SU-DHL-6 (cell line): Measurements from ENCODE around the gene DDI1.

Experiments used
- H2AFZ ChIP-seq: fragments of 200-600 bp; sonication (generic); 2 replicates; pipeline ENCODE4 v1.6.1; 2014; ENCODE audit warnings: low read depth, mild to moderate bottlenecking, moderate library complexity, mixed read lengths, antibody characterized with exemption, low read length; ENCODE audit not compliant: severe bottlenecking
- H3F3A ChIP-seq: fragments of 200-600 bp; shearing (Covaris generic); 2 replicates; pipeline ENCODE4 v1.6.0; 2016; ENCODE audit warnings: antibody characterized with exemption, mild to moderate bottlenecking; ENCODE audit not compliant: insufficient read depth
- H3K27ac ChIP-seq: fragments of 200-600 bp; sonication (generic); 2 replicates; pipeline ENCODE4 v1.5.1; 2016; ENCODE audit warnings: low read depth, mild to moderate bottlenecking, low read length, moderate library complexity, mixed read lengths
- H3K27me3 ChIP-seq: fragments of 200-600 bp; sonication (generic), shearing (Covaris generic); 2 replicates; pipeline ENCODE4 v1.6.0; 2014; ENCODE audit warnings: mild to moderate bottlenecking, low read length
- H3K36me3 ChIP-seq: fragments of 200-600 bp; sonication (generic); 2 replicates; pipeline ENCODE4 v1.6.1; 2014; ENCODE audit warnings: mild to moderate bottlenecking, low read length, mixed read lengths
- H3K4me2 ChIP-seq: fragments of 300-600, 200-600 bp; shearing (Covaris generic), sonication (generic); 2 replicates; pipeline ENCODE4 v1.6.0; 2014; ENCODE audit warnings: low read length, low read depth, mild to moderate bottlenecking; ENCODE audit not compliant: poor library complexity, severe bottlenecking
- H3K4me3 ChIP-seq: fragments of 200-600 bp; sonication (generic); 2 replicates; pipeline ENCODE4 v1.5.1; 2014; ENCODE audit warnings: antibody characterized with exemption, low read length, mild to moderate bottlenecking, mixed read lengths; ENCODE audit not compliant: insufficient read depth, poor library complexity, severe bottlenecking
- H3K79me2 ChIP-seq: fragments of 200-600 bp; sonication (generic); 2 replicates; pipeline ENCODE4 v1.6.1; 2014; ENCODE audit warnings: mild to moderate bottlenecking, low read length, moderate library complexity; ENCODE audit not compliant: insufficient read depth
- H3K9ac ChIP-seq: fragments of 200-600 bp; sonication (generic); 2 replicates; pipeline ENCODE4 v1.7.0; 2014; ENCODE audit warnings: mild to moderate bottlenecking, low read length
- H3K9me2 ChIP-seq: fragments of 200-600 bp; sonication (generic); replicated peaks from 2 replicates; pipeline ENCODE4 v1.6.1; 2014; ENCODE audit warnings: low read length; ENCODE audit not compliant: insufficient read depth
- H3K9me3 ChIP-seq: fragments of 200-600 bp; sonication (generic); 2 replicates; pipeline ENCODE4 v1.6.1; 2014; ENCODE audit warnings: low read length, mixed read lengths; ENCODE audit not compliant: insufficient read depth
- H4K20me1 ChIP-seq: fragments of 200-600 bp; sonication (generic); 2 replicates; pipeline ENCODE4 v1.6.1; 2014; ENCODE audit warnings: low read depth, mild to moderate bottlenecking, antibody characterized with exemption, low read length, moderate library complexity, mixed read lengths
- EZH2phosphoT487 ChIP-seq: fragments of 200-600 bp; sonication (generic), shearing (Covaris generic); conservative IDR thresholded peaks from 2 replicates; pipeline ENCODE4 v1.6.1; 2018; ENCODE audit warnings: mild to moderate bottlenecking, antibody characterized with exemption, low read length, moderate library complexity, mixed read lengths
- TF ChIP-seq, protein P1 (sequence below): fragments of 200-600 bp; sonication (generic); IDR thresholded peaks from one replicate; pipeline ENCODE4 v1.5.1; 2017; ENCODE audit warnings: antibody characterized with exemption, mild to moderate bottlenecking, low read length, moderate library complexity; ENCODE audit not compliant: insufficient read depth, poor library complexity, severe bottlenecking

The DDI1 gene

DNA sequence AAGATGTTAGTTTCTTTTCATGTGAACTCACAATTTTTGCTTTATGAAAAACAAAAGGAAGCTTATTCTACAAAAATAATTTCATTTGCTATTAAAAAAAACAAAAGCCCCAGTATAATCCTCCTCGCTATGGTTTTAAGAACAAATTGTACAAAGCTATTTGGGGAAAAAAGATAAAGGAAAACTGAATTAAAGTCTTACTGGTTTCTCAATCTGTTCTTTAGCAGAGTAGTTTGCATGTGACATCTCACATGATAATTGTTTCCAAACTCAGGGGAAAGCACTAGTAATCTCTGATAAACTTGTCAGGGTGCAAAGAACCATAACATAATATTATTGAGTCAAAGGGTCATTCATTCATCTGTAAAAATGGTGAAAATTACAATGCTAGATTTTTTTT lies 2.9 kb upstream of the DDI1 start:
- Histone ChIP-seq H3K36me3 (no peaks in the 10 kb centered on the region; the same call in 1 of the 2 replicates), H3K9ac (no peak overlapping the region), H3K79me2 (no peaks in the 10 kb centered on the region), H3F3A (no peaks in the 10 kb centered on the region), H3K27me3 (no peaks in the 10 kb centered on the region), H3K4me2 (no peak overlapping the region), H3K27ac (no peak overlapping the region), H2AFZ (no peak overlapping the region), H3K4me3 (no peak overlapping the region), H3K9me3 (no peaks in the 10 kb centered on the region), H4K20me1 (0 out of 2 replicates have a peak, but pooled peaks cover 4% of the 10 kb centered on the region), H3K9me2 (no peaks in the 10 kb centered on the region)
- TF ChIP-seq, protein P1, sequence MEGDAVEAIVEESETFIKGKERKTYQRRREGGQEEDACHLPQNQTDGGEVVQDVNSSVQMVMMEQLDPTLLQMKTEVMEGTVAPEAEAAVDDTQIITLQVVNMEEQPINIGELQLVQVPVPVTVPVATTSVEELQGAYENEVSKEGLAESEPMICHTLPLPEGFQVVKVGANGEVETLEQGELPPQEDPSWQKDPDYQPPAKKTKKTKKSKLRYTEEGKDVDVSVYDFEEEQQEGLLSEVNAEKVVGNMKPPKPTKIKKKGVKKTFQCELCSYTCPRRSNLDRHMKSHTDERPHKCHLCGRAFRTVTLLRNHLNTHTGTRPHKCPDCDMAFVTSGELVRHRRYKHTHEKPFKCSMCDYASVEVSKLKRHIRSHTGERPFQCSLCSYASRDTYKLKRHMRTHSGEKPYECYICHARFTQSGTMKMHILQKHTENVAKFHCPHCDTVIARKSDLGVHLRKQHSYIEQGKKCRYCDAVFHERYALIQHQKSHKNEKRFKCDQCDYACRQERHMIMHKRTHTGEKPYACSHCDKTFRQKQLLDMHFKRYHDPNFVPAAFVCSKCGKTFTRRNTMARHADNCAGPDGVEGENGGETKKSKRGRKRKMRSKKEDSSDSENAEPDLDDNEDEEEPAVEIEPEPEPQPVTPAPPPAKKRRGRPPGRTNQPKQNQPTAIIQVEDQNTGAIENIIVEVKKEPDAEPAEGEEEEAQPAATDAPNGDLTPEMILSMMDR = no peak
- TF ChIP-seq EZH2phosphoT487 = no peak

DNA sequence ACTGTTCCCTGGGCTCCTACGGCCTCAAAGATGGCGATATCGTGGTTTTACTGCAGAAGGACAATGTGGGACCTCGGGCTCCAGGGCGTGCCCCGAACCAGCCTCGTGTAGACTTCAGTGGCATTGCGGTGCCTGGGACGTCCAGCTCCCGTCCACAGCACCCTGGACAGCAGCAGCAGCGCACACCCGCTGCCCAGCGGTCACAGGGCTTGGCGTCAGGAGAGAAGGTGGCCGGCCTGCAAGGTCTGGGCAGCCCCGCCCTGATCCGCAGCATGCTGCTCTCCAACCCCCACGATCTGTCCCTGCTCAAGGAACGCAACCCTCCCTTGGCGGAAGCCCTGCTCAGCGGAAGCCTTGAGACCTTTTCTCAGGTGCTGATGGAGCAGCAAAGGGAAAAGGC lies 555 bp downstream of the DDI1 start:
- H3K4me2 ChIP-seq = no peak overlapping the region
- no peak overlapping the region for H2AFZ ChIP-seq
- no peaks in the 10 kb centered on the region for H3K9me3 ChIP-seq
- no peaks in the 10 kb centered on the region for H3K27me3 ChIP-seq
- H3K4me3 ChIP-seq = no peak overlapping the region
- H3K9me2 ChIP-seq = no peaks in the 10 kb centered on the region
- no peaks in the 10 kb centered on the region; the same call in 1 of the 2 replicates for H3K36me3 ChIP-seq
- H4K20me1 ChIP-seq = 0 out of 2 replicates have a peak, but pooled peaks cover 4% of the 10 kb centered on the region
- TF ChIP-seq, protein P1 = no peak
- no peak for TF ChIP-seq EZH2phosphoT487
- no peaks in the 10 kb centered on the region for H3F3A ChIP-seq
- no peaks in the 10 kb centered on the region for H3K79me2 ChIP-seq
- H3K9ac ChIP-seq = no peak overlapping the region
- H3K27ac ChIP-seq = no peak overlapping the region

DNA sequence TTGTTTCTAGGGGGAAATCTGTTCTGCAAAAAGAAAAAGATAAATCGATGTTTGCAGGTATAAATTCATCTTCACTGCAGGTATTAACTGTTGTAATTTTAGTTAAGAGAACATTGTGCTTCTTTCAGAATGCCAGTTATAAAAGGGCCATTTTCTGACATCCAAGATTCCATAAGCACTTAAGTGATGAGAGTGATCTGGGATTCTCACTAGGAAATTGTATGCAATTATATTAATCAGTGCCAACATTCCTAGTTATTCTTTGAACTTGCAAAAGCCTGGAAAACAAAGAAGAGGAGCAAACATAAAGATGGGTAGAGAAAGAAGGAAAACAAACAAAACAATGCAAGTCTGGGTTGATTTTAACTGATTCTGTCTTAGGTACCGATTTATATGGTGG lies 5.4 kb downstream of the DDI1 start:
- Histone ChIP-seq H3K4me3 (no peak overlapping the region), H3K27me3 (no peaks in the 10 kb centered on the region), H3K27ac (no peak overlapping the region), H3K9ac (no peak overlapping the region), H3K79me2 (no peaks in the 10 kb centered on the region), H3K36me3 (no peaks in the 10 kb centered on the region), H3K4me2 (no peak overlapping the region), H2AFZ (no peak overlapping the region), H3F3A (no peaks in the 10 kb centered on the region), H4K20me1 (no peaks in the 10 kb centered on the region), H3K9me3 (no peaks in the 10 kb centered on the region), H3K9me2 (no peaks in the 10 kb centered on the region)
- TF ChIP-seq, protein P1 = no peak
- TF ChIP-seq EZH2phosphoT487 = no peak
